Astrocyte (in vitro differentiated cells and primary cell): Measurements from ENCODE around the gene ABLIM2.

Experiments used
- CTCF ChIP-seq: IDR thresholded peaks from 2 replicates; pipeline ENCODE4 v1.5.1; 2011; ENCODE audit warnings: low read depth, mild to moderate bottlenecking, inconsistent platforms, low read length, moderate library complexity; ENCODE audit not compliant: insufficient read depth
- EZH2 ChIP-seq: IDR thresholded peaks from 2 replicates; pipeline ENCODE4 v1.6.1; 2012; ENCODE audit warnings: mild to moderate bottlenecking, low read length, inconsistent platforms; ENCODE audit not compliant: insufficient read depth

- no peak for TF ChIP-seq CTCF
- no peak for TF ChIP-seq EZH2
These were observed 92.2 kb downstream of the ABLIM2 start for GRCh38 chr4:8066336-8066931.
